Thyroid gland (tissue), 4 donors: ENCODE measurements around the gene MYOD1.

ENCODE experiments used
- POLR2A ChIP-seq, 2 donors: fragments of 450-650 bp; IDR thresholded peaks; one replicate each; pipeline ENCODE4 v1.6.1; 2017; ENCODE audit warnings: antibody characterized with exemption in 2 of 2, mild to moderate bottlenecking in 2 of 2, moderate library complexity in 1 of 2
- TF ChIP-seq, protein P1 (sequence below), 6 experiments: fragments of 200-600 bp in 3 of 6; fragments of 450-650 bp in 3 of 6; sonication (generic) in 3 of 6; IDR thresholded peaks; one replicate each; pipeline ENCODE4 v1.5.1; 2016 to 2019; ENCODE audit warnings: antibody characterized with exemption in 6 of 6, mild to moderate bottlenecking in 2 of 6, inconsistent platforms in 1 of 6, moderate library complexity in 1 of 6

DNA sequence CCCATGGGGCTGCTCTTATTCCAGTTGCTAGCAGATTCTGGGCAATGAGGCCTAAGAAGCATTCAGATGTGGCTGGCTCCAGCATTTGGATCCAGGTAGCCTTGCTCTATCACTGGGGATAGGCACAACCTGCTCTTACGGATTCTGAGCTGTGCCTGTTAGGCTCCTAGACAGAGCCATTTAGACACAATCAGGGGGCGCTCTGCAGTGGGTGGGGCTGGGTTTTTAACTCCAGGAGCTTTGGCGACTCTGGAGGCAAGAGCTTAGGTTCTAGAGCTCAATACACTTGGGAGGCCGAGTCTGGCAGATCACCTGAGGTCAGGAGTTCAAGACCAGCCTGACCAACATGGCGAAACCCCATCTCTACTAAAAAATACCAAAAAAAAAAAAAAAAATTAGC, 47.2 kb downstream of the MYOD1 start:
- TF ChIP-seq, protein P1, sequence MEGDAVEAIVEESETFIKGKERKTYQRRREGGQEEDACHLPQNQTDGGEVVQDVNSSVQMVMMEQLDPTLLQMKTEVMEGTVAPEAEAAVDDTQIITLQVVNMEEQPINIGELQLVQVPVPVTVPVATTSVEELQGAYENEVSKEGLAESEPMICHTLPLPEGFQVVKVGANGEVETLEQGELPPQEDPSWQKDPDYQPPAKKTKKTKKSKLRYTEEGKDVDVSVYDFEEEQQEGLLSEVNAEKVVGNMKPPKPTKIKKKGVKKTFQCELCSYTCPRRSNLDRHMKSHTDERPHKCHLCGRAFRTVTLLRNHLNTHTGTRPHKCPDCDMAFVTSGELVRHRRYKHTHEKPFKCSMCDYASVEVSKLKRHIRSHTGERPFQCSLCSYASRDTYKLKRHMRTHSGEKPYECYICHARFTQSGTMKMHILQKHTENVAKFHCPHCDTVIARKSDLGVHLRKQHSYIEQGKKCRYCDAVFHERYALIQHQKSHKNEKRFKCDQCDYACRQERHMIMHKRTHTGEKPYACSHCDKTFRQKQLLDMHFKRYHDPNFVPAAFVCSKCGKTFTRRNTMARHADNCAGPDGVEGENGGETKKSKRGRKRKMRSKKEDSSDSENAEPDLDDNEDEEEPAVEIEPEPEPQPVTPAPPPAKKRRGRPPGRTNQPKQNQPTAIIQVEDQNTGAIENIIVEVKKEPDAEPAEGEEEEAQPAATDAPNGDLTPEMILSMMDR (IDR thresholded peaks at IDR 0.05) = no peak
- TF ChIP-seq POLR2A (IDR thresholded peaks at IDR 0.05) = no peak
